Motor neuron (in vitro differentiated cells): ENCODE results near the gene PIGC. TPM values are rescaled to one million over a fixed set of nuclear protein-coding genes. Genes with fewer than 3 reads are reported as not detected.
A peak's percentile ranks its signal among the peaks of the same experiment; 100 is the strongest.

Experiments
- ATAC-seq, 8 experiments: fragments of 200-7000 bp; cut with Tn5 transposase; replicated peaks in 6 of 8; 2 replicates each; pipeline ENCODE4 v1.8.0; 2021; ENCODE audit warnings: mild to moderate bottlenecking in 8 of 8, moderate library complexity in 8 of 8
- H3K27ac ChIP-seq, 2 donors: fragments of 250-450 bp; sonication (Bioruptor Pico); 2 replicates each; pipeline ENCODE4 v1.9.0; 2021; ENCODE audit warnings: antibody characterized with exemption in 2 of 2, mild to moderate bottlenecking in 2 of 2, moderate library complexity in 1 of 2
- H3K4me1 ChIP-seq, 2 donors: fragments of 250-450 bp; sonication (Bioruptor Pico); replicated peaks in 1 of 2; 2 replicates each; pipeline ENCODE4 v1.6.1; 2021; ENCODE audit warnings: antibody characterized with exemption in 2 of 2, mild to moderate bottlenecking in 2 of 2, moderate library complexity in 1 of 2
- H3K4me3 ChIP-seq, 5 donors: fragments of 250-450 bp; sonication (Bioruptor Pico); 2 replicates each; pipeline ENCODE4 v1.9.0; 2021; ENCODE audit warnings: antibody characterized with exemption in 5 of 5, mild to moderate bottlenecking in 5 of 5, moderate library complexity in 4 of 5
- WGBS, 10 experiments: fragments of 450-650 bp; shearing (Covaris generic); methylation state at CpG; one replicate each; pipeline ENCODE4 v1.0.0; 2022; 5-methylcytosine and 5-hydroxymethylcytosine counted together
- in situ Hi-C, 9 experiments: fragments of 400-800 bp; cut with MboI; loops; one replicate each; pipeline ENCODE4 v1.15.0; 2021; ENCODE audit warnings: low sequenced_read_pairs in 9 of 9, low pct_unique_long_range_greater_than_20kb in 2 of 9; ENCODE audit not compliant: unreplicated experiment in 9 of 9
- total RNA-seq, 8 experiments: library from RNA; unstranded; fragments of 300-600 nt; gene quantifications; 2 replicates each; pipeline versions ENCODE4 v1.2.3 to v1.2.4, GENCODE V29; 2022

Gene PIGC
- total RNA-seq, 8 experiments from 2014 or later, result 16.3 to 46.1 (median 35.9) TPM

DNA sequence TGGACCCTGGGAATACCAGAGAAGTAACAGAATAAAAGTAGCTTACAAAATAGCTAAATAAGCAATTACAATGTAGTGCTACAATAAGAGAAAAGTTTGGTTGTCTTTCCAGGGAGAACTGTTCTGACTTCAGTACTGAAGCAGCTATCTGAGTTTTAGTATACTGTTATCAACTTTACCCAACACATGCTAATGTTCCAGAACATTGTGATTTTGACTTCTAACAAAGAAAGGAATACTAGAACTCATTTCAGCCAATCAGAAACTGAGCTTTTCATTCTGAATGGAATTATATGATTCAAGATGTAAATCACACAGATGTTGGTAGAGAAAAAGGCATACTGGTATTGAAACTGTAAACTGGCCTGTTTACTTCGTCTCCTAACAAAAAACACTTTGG lies 23.5 kb downstream of the PIGC start, which contains the start of gene C1orf105:
Gene C1orf105, plus strand, starts transcription at position 301 of the 400 bp plus-strand sequence. CDS start 201 bp downstream, outside the sequence.
- in situ Hi-C loops, result loop anchor here in 4 of 9 experiments (25.0 kb wide), 2 partner anchors 383 to 408 kb away; no protein-coding TSS in a partner anchor
- H3K4me3 ChIP-seq, result no peak within 1 kb of the TSS
- WGBS, 10 experiments, result 50 to 100% (median 86%) methylated on average over 1 of the region's 1 CpG; no CpG with 5 or more reads in 1 of the 10 experiments
- no peak for ATAC-seq
- no peak within 1 kb of the TSS for H3K27ac ChIP-seq
- no peaks in the 10 kb centered on the region for H3K4me1 ChIP-seq

DNA sequence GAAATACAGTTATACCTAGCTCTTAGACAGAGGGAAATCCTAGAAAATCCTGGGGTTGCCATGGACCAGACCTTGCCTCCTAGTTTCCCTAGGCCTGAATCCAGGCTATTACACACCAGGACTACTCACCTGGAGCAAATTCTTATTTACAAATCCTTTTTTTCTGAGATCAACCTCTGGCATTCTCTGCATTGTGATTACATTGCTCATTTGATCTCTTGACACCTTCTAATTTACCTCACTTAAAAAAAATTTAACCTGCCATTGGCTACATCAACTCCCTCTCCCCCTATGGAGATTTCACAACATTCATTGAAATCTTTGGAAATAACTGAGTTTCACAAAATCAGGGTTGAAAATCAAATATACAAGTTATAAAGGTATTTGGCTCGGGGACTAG lies 26.3 kb downstream of the PIGC start:
- ATAC-seq, result no peak
- no peak overlapping the region for H3K27ac ChIP-seq
- in situ Hi-C loops, result loop anchor here in 4 of 9 experiments (25.0 kb wide), 2 partner anchors 380 to 405 kb away; no protein-coding TSS in a partner anchor
- no peak overlapping the region for H3K4me3 ChIP-seq
- WGBS, 10 experiments, result 80 to 100% (median 90%) methylated on average over 1 of the region's 1 CpG; no CpG with 5 or more reads in 4 of the 10 experiments
- H3K4me1 ChIP-seq, result no peaks in the 10 kb centered on the region

DNA sequence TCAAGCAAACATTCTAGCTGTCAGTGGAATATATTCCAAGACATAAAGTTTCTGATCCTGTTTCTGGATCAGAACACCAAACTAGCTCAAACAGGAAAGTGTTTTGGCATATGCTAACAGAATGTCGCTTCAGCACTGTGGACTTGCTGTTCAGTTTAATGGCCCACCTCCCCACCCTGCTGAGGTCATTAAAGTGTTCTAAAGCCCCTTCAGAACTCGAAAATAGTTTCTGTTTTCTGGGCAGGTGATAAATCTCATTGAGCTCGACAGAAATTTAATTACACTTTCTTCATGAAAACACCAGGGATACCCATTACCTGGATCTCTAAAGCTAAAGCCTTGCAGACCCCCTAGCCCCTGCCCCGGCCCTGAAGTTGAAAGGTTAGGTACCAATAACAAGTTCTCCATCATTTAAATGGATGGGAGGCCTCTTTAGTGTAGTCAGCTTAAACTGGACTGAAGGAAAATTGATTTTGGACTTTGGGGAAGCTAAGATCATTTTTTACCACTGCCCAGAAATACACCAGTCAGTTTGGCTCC lies 27.3 kb downstream of the PIGC start:
- Histone ChIP-seq H3K27ac (no peak overlapping the region), H3K4me3 (no peak overlapping the region), H3K4me1 (no peaks in the 10 kb centered on the region)
- WGBS, 10 experiments, result 21 to 80% (median 50%) methylated on average over 1 to 4 of the region's 4 CpGs; no CpG with 5 or more reads in 1 of the 10 experiments
- no peak for ATAC-seq
- in situ Hi-C loops, result loop anchor here in 4 of 9 experiments (25.0 kb wide), 2 partner anchors 379 to 404 kb away; no protein-coding TSS in a partner anchor

GRCh38 chr1:172414331-172414730 lies 29.5 kb downstream of the PIGC start:
- no peak for ATAC-seq
- in situ Hi-C loops, result loop anchor here in 4 of 9 experiments (25.0 kb wide), 2 partner anchors 377 to 402 kb away; no protein-coding TSS in a partner anchor
- Histone ChIP-seq H3K27ac (no peak overlapping the region), H3K4me3 (no peak overlapping the region), H3K4me1 (no peaks in the 10 kb centered on the region)

- Histone ChIP-seq H3K4me1 (no peaks in the 10 kb centered on the region), H3K4me3 (no peak overlapping the region), H3K27ac (no peak overlapping the region)
- in situ Hi-C loops, result loop anchor here in 4 of 9 experiments (25.0 kb wide), 2 partner anchors 375 to 400 kb away; no protein-coding TSS in a partner anchor
- no peak for ATAC-seq
- WGBS, 10 experiments, result 56 to 100% (median 90%) methylated on average over 1 to 2 of the region's 2 CpGs
Measured at GRCh38 chr1:172411791-172412338, 32.0 kb downstream of the PIGC start.

DNA sequence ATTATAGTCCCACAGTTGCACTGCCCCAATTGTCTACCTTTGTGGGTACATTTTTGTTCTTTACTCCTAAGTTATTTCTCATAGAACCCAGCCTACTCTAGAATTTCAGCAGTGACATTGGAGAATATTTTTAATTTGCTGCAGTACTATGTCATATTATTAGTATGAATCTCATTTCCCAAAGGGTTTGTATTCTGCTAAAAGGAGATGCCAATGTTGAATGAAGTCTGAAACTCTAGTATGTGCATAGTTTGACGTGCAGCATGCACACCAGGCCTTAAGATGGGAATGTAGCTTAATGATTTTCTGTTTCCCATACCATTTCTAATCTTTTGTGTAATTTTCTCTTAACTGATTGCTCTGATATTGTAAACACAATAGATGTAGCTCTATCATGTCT lies 33.8 kb downstream of the PIGC start:
- H3K4me3 ChIP-seq, result no peak overlapping the region
- in situ Hi-C loops, result loop anchor here in 4 of 9 experiments (25.0 kb wide), 2 partner anchors 373 to 398 kb away; no protein-coding TSS in a partner anchor
- no peaks in the 10 kb centered on the region for H3K4me1 ChIP-seq
- H3K27ac ChIP-seq, result no peak overlapping the region
- no peak for ATAC-seq
- 40 to 100% (median 94%) methylated on average over 1 of the region's 1 CpG; no CpG with 5 or more reads in 1 of the 10 experiments for WGBS, 10 experiments

DNA sequence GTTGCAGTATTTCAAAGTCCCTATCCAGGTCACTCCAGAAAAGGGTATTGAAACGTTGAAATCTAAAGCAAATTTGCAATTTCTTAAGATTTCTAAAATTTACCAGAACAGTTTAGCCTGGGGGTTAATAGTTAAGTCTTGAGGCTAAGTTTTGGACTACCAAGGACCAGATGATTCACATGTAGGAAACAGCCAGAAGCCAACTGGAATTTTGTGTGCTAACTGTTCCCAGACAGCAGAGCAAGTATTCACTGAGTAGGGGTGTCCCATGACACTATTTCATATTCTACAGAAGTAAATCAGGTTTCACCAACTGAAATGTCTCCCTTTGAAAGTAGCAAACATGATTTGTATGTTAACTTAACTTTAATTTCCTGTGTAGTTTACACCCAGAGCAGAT lies 34.9 kb downstream of the PIGC start:
- Histone ChIP-seq H3K4me1 (no peaks in the 10 kb centered on the region), H3K4me3 (no peak overlapping the region), H3K27ac (no peak overlapping the region)
- WGBS, 10 experiments, result 10 to 85% (median 68%) methylated on average over 1 of the region's 1 CpG; no CpG with 5 or more reads in 4 of the 10 experiments
- ATAC-seq, result peak in 1 of 8 experiments; percentile 20
- in situ Hi-C loops, result loop anchor here in 4 of 9 experiments (25.0 kb wide), 2 partner anchors 372 to 397 kb away; no protein-coding TSS in a partner anchor

- in situ Hi-C loops, result loop anchor here in 4 of 9 experiments (25.0 kb wide), 2 partner anchors 370 to 395 kb away; no protein-coding TSS in a partner anchor
- WGBS, 10 experiments, result 46 to 100% (median 89%) methylated on average over 1 of the region's 1 CpG
- Histone ChIP-seq H3K4me3 (no peak overlapping the region), H3K4me1 (no peaks in the 10 kb centered on the region), H3K27ac (no peak overlapping the region)
- no peak for ATAC-seq
Measured at GRCh38 chr1:172406968-172407367, 36.9 kb downstream of the PIGC start.

DNA sequence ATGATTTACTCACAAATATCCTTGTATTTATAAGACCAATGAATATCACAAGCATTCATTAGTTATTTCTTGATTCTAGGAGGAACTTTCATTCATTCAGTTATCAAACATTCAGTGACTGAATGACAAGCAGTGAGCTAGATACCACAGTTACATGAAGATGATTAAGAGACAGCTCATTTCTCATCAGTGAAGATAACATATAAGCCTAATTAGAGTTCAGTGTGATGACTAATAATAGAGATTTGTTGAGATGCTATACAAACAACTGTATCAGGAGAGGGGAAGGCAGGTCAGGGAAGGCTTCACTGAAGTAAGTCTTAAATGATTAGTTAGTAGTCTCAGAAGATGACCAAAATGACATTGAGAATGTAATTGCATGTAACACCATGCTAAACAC lies 38.0 kb downstream of the PIGC start:
- in situ Hi-C loops, result loop anchor here in 4 of 9 experiments (25.0 kb wide), 2 partner anchors 369 to 394 kb away; no protein-coding TSS in a partner anchor
- H3K27ac ChIP-seq, result no peak overlapping the region
- no peak overlapping the region for H3K4me3 ChIP-seq
- ATAC-seq, result no peak
- H3K4me1 ChIP-seq, result no peaks in the 10 kb centered on the region

- in situ Hi-C loops, result loop anchor here in 4 of 9 experiments (25.0 kb wide), 2 partner anchors 367 to 392 kb away; no protein-coding TSS in a partner anchor
- Histone ChIP-seq H3K4me1 (peaks cover 0 to 3% of the 10 kb centered on the region in 2 donors), H3K4me3 (no peak overlapping the region), H3K27ac (no peak overlapping the region)
- no peak for ATAC-seq
Measured at GRCh38 chr1:172404121-172404520, 39.7 kb downstream of the PIGC start.

- in situ Hi-C loops, result loop anchor here in 4 of 9 experiments (25.0 kb wide), 2 partner anchors 366 to 391 kb away; no protein-coding TSS in a partner anchor
- WGBS, 10 experiments, result 0 to 93% (median 89%) methylated on average over 1 of the region's 1 CpG; no CpG with 5 or more reads in 4 of the 10 experiments
- H3K4me3 ChIP-seq, result no peak overlapping the region
- ATAC-seq, result no peak
- H3K4me1 ChIP-seq, result peaks cover 0 to 7% of the 10 kb centered on the region in 2 donors
- no peak overlapping the region for H3K27ac ChIP-seq
Measured at GRCh38 chr1:172402878-172403569, 40.8 kb downstream of the PIGC start.

GRCh38 chr1:172401892-172402291 lies 42.0 kb downstream of the PIGC start:
- in situ Hi-C loops, result loop anchor here in 4 of 9 experiments (25.0 kb wide), 2 partner anchors 365 to 390 kb away; no protein-coding TSS in a partner anchor
- 0 to 100% (median 77%) methylated on average over 1 to 5 of the region's 5 CpGs for WGBS, 10 experiments
- no peak overlapping the region for H3K27ac ChIP-seq
- H3K4me3 ChIP-seq, result no peak overlapping the region
- peaks cover 0 to 7% of the 10 kb centered on the region in 2 donors for H3K4me1 ChIP-seq
- ATAC-seq, result peak in 1 of 8 experiments; percentile 37

DNA sequence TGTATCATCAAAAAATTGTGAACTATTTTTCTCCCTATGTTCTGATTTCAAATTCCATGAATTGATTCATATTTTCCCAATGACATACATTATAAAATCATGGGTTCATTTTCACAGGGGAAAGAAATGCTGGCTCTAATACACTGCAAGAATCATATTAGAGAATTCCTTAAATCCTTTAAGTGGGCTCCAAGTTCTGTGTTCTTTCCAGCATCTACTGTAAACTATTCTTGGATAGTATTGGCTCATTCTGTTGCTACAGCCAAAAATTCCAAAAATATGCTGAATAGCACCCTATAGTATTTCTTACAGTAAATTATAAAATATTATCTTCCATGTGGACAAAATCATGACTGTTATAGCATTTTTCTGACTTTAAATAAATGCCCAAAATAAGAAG lies 42.4 kb downstream of the PIGC start:
- H3K27ac ChIP-seq, result no peak overlapping the region
- peaks cover 0 to 7% of the 10 kb centered on the region in 2 donors for H3K4me1 ChIP-seq
- no peak overlapping the region for H3K4me3 ChIP-seq
- no peak for ATAC-seq
- in situ Hi-C loops, result loop anchor here in 4 of 9 experiments (25.0 kb wide), 2 partner anchors 364 to 389 kb away; no protein-coding TSS in a partner anchor
